HepG2 (cell line): ENCODE data around the gene SCFD2. TPM values are rescaled to one million over a fixed set of nuclear protein-coding genes. Genes with fewer than 3 reads are reported as not detected.

ENCODE experiments used
- AHR ChIP-seq: IDR thresholded peaks from 2 replicates; pipeline ENCODE4 v1.6.1; 2018; ENCODE audit warnings: missing genetic modification reagents, missing compliant biosample characterization
- BATF2 ChIP-seq: sonication (generic); formaldehyde crosslinking; IDR thresholded peaks from 2 replicates; pipeline ENCODE4 v1.8.0; 2022; ENCODE audit warnings: mild to moderate bottlenecking, missing genetic modification reagents, moderate library complexity
- BRF2 ChIP-seq: sonication (generic); formaldehyde crosslinking; IDR thresholded peaks from 2 replicates; pipeline ENCODE4 v1.8.1; 2022; ENCODE audit warnings: mild to moderate bottlenecking, missing genetic modification reagents
- CBX2 ChIP-seq, 2 experiments: fragments of 200-600 bp in 1 of 2; sonication (generic); formaldehyde crosslinking in 1 of 2; IDR thresholded peaks; 2 replicates each; pipeline versions ENCODE4 v1.7.0 to v1.8.1; 2018 to 2022; ENCODE audit warnings: low read depth in 2 of 2, low read length in 1 of 2, mild to moderate bottlenecking in 1 of 2, missing genetic modification reagents in 1 of 2
- DMAP1 ChIP-seq: IDR thresholded peaks from 2 replicates; pipeline ENCODE4 v1.6.1; 2016
- DRAP1 ChIP-seq: IDR thresholded peaks from 2 replicates; pipeline ENCODE4 v1.6.1; 2016; ENCODE audit warnings: missing genetic modification reagents, missing compliant biosample characterization
- HDAC1 ChIP-seq: sonication (generic); formaldehyde crosslinking; IDR thresholded peaks from 2 replicates; pipeline ENCODE4 v1.5.1; 2020; ENCODE audit warnings: mild to moderate bottlenecking, missing genetic modification reagents
- HINFP ChIP-seq: sonication (generic); formaldehyde crosslinking; IDR thresholded peaks from 2 replicates; pipeline ENCODE4 v1.4.0; 2020; ENCODE audit warnings: low read depth, mild to moderate bottlenecking, missing genetic modification reagents
- HMG20A ChIP-seq: IDR thresholded peaks from 2 replicates; pipeline ENCODE4 v1.6.1; 2016; ENCODE audit warnings: borderline replicate concordance
- HOXD1 ChIP-seq: sonication (generic); formaldehyde crosslinking; IDR thresholded peaks from 2 replicates; pipeline ENCODE4 v1.5.0; 2020; ENCODE audit warnings: missing genetic modification reagents
- IRF9 ChIP-seq: sonication (generic); formaldehyde crosslinking; IDR thresholded peaks from 2 replicates; pipeline ENCODE4 v1.8.0; 2022; ENCODE audit warnings: missing genetic modification reagents, mild to moderate bottlenecking, borderline replicate concordance
- KDM2A ChIP-seq: sonication (generic); formaldehyde crosslinking; IDR thresholded peaks from 2 replicates; pipeline ENCODE4 v1.4.0; 2020; ENCODE audit warnings: low read depth, missing genetic modification reagents, borderline replicate concordance
- KLF12 ChIP-seq: sonication (generic); formaldehyde crosslinking; IDR thresholded peaks from 2 replicates; pipeline ENCODE4 v1.4.0; 2020; ENCODE audit warnings: missing genetic modification reagents, borderline replicate concordance
- PBX2 ChIP-seq: IDR thresholded peaks from 2 replicates; pipeline ENCODE4 v1.6.1; 2016; ENCODE audit warnings: control low read depth
- POGZ ChIP-seq: sonication (generic); formaldehyde crosslinking; IDR thresholded peaks from 2 replicates; pipeline ENCODE4 v1.4.0; 2020; ENCODE audit warnings: mild to moderate bottlenecking, missing genetic modification reagents
- SALL2 ChIP-seq: sonication (generic); formaldehyde crosslinking; IDR thresholded peaks from 2 replicates; pipeline ENCODE4 v1.8.1; 2023; ENCODE audit warnings: mild to moderate bottlenecking, missing genetic modification reagents, inconsistent platforms
- SOX5 ChIP-seq: IDR thresholded peaks from 2 replicates; pipeline ENCODE4 v1.6.1; 2016; ENCODE audit warnings: borderline replicate concordance
- ZNF12 ChIP-seq: sonication (generic); formaldehyde crosslinking; IDR thresholded peaks from 2 replicates; pipeline ENCODE4 v1.5.0; 2020; ENCODE audit warnings: missing genetic modification reagents
- ZNF709 ChIP-seq: sonication (generic); formaldehyde crosslinking; IDR thresholded peaks from 2 replicates; pipeline ENCODE4 v1.5.0; 2020; ENCODE audit warnings: mild to moderate bottlenecking, missing genetic modification reagents
- ZSCAN5A ChIP-seq: sonication (generic); formaldehyde crosslinking; IDR thresholded peaks from 2 replicates; pipeline ENCODE4 v1.8.0; 2022; ENCODE audit warnings: mild to moderate bottlenecking, missing genetic modification reagents, borderline replicate concordance
- polyA plus RNA-seq, 8 experiments: library from polyadenylated mRNA; depleted of rRNA in 3 of 8; stranded (reverse) in 7 of 8; unstranded in 1 of 8; fragments of >200 nt; fragmentation: Illumina TruSeq in 4 of 8; extraction: Trizol in 4 of 8; gene quantifications; 2 replicates each; pipeline versions ENCODE4 v1.2.1 to v1.2.3, GENCODE V29; 2011 to 2016; ENCODE audit warnings: low read depth in 4 of 8, missing spikeins in 1 of 8, mixed read lengths in 1 of 8; ENCODE audit not compliant: insufficient read depth in 1 of 8
- total RNA-seq, 5 experiments: library from RNA; depleted of rRNA; stranded (reverse); fragments of >200 nt; fragmentation: Illumina TruSeq; extraction: Trizol; gene quantifications; 2 replicates each; pipeline ENCODE4 v1.2.3, GENCODE V29; 2016; ENCODE audit warnings: low read depth in 1 of 5

Gene SCFD2
- total and polyA plus RNA-seq, 2 of the 13 experiments (the other 11 are each of a cell fraction or from before 2014, with no cell fraction given) = 4.6 to 15.6 TPM

GRCh38 chr4:53377319-53378170 is 11.7 kb upstream of the SCFD2 start, which contains the start of gene FIP1L1 (continued):
- no peak for TF ChIP-seq PBX2 (CRISPR knock-in tag)
- TF ChIP-seq KDM2A (CRISPR knock-in tag) = peak; percentile 88
- TF ChIP-seq BATF2 (CRISPR knock-in tag) = no peak
- peak; percentile 71; the same call in 1 of the 2 replicates for TF ChIP-seq SALL2 (CRISPR knock-in tag)
- TF ChIP-seq DRAP1 (CRISPR knock-in tag) = peak; percentile 64
- no peak for TF ChIP-seq SOX5 (CRISPR knock-in tag)
- 0 out of 2 replicates have a peak, but pooled peaks have one; percentile 51 for TF ChIP-seq HINFP (CRISPR knock-in tag)
- peak; percentile 87; the same call in 1 of the 2 replicates for TF ChIP-seq IRF9 (CRISPR knock-in tag)
- TF ChIP-seq KLF12 (CRISPR knock-in tag) = peak; percentile 78; the same call in 1 of the 2 replicates
- peak; percentile 87; the same call in 1 of the 2 replicates for TF ChIP-seq ZNF709 (CRISPR knock-in tag)
- peak; percentile 81; the same call in 1 of the 2 replicates for TF ChIP-seq DMAP1 (CRISPR knock-in tag)
- peak; percentile 85 for TF ChIP-seq POGZ (CRISPR knock-in tag)
- peak; percentile 74 for TF ChIP-seq HDAC1 (CRISPR knock-in tag)
- peak; percentile 8; the same call in 1 of the 2 replicates for TF ChIP-seq ZNF12
- TF ChIP-seq AHR = 0 out of 2 replicates have a peak, but pooled peaks have one; percentile 68
- 0 out of 2 replicates have a peak, but pooled peaks have one; percentile 18 for TF ChIP-seq HOXD1 (CRISPR knock-in tag)
- no peak for TF ChIP-seq CBX2 (IDR thresholded peaks at IDR 0.05; ENCODE audit: low read depth, low read length)
- no peak for TF ChIP-seq CBX2 (CRISPR knock-in tag; IDR thresholded peaks at IDR 0.05; ENCODE audit: low read depth)
- peak; percentile 87 for TF ChIP-seq BRF2 (CRISPR knock-in tag)
- peak; percentile 76; the same call in 1 of the 2 replicates for TF ChIP-seq ZSCAN5A (CRISPR knock-in tag)
- no peak for TF ChIP-seq HMG20A (CRISPR knock-in tag)
